ENCODE measurements around the gene APOBEC3G.

DNA sequence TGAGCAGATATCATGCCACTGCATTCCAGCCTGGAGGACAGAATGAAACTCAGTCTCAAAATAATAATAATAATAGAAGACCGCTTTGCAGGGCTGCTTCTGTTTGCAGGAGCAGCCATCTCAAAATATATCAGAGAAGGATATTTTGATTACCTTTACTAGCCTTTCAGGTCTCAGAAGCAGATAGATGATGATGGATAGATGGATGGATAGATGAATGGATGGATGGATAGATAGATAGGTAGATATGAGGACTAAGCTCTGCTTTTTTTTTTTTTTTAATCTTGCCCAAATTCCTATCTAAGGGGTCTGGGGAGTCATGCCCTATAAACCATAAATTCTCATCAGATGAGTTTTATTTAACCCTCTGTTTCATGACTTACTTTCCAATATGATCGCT, 38.5 kb downstream of the APOBEC3G start:
- TF ChIP-seq, protein P1, sequence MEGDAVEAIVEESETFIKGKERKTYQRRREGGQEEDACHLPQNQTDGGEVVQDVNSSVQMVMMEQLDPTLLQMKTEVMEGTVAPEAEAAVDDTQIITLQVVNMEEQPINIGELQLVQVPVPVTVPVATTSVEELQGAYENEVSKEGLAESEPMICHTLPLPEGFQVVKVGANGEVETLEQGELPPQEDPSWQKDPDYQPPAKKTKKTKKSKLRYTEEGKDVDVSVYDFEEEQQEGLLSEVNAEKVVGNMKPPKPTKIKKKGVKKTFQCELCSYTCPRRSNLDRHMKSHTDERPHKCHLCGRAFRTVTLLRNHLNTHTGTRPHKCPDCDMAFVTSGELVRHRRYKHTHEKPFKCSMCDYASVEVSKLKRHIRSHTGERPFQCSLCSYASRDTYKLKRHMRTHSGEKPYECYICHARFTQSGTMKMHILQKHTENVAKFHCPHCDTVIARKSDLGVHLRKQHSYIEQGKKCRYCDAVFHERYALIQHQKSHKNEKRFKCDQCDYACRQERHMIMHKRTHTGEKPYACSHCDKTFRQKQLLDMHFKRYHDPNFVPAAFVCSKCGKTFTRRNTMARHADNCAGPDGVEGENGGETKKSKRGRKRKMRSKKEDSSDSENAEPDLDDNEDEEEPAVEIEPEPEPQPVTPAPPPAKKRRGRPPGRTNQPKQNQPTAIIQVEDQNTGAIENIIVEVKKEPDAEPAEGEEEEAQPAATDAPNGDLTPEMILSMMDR (IDR thresholded peaks at IDR 0.05) = no peak
- TF ChIP-seq POLR2A (IDR thresholded peaks at IDR 0.05) = no peak

All from ovary (tissue), 3 donors.